ENCODE measurements around the gene RCOR3.
"Not testable (repeated sequence)": the region's sequence is repeated elsewhere in the genome, so short reads cannot be mapped to it uniquely, and the experiment has no call there.

RCOR3 gene

GRCh38 chr1:211320980-211321379, 61.8 kb downstream of the RCOR3 start:
- no peaks in the 10 kb centered on the region for H3K27me3 ChIP-seq (ENCODE audit: low read depth, low read length)
- H3K27ac ChIP-seq (ENCODE audit: low read length), result no peak overlapping the region
- no peak overlapping the region for H2AFZ ChIP-seq (ENCODE audit: low read depth, low read length)
- no peaks in the 10 kb centered on the region for H3K9me3 ChIP-seq (ENCODE audit: insufficient read depth, low read length)
- H3K9ac ChIP-seq (ENCODE audit: low read length), result no peak overlapping the region
- H3K4me2 ChIP-seq (ENCODE audit: low read length), result no peak overlapping the region
- peaks cover 6% of the 10 kb centered on the region; the same call in 1 of the 2 replicates for H3K4me1 ChIP-seq (ENCODE audit: low read length)
- H3K4me3 ChIP-seq (ENCODE audit: low read length), result no peak overlapping the region
- no peak for TF ChIP-seq CTCF (IDR thresholded peaks at IDR 0.05; ENCODE audit: low read depth, low read length)
- TF ChIP-seq EZH2phosphoT487 (IDR thresholded peaks at IDR 0.05; ENCODE audit: low read depth), result no peak
- H3K36me3 ChIP-seq (replicated peaks; ENCODE audit: low read depth, low read length), result no peaks in the 10 kb centered on the region
- H3K79me2 ChIP-seq (ENCODE audit: low read length), result no peaks in the 10 kb centered on the region
- no peaks in the 10 kb centered on the region for H4K20me1 ChIP-seq (ENCODE audit: insufficient read depth, low read length)

GRCh38 chr1:211321646-211322045, 62.5 kb downstream of the RCOR3 start:
- H3K79me2 ChIP-seq (ENCODE audit: low read length); H2AFZ ChIP-seq (ENCODE audit: low read depth, low read length); H3K9me3 ChIP-seq (ENCODE audit: insufficient read depth, low read length); H3K9ac ChIP-seq (ENCODE audit: low read length); H3K4me2 ChIP-seq (ENCODE audit: low read length); H4K20me1 ChIP-seq (ENCODE audit: insufficient read depth, low read length); H3K27ac ChIP-seq (ENCODE audit: low read length); H3K27me3 ChIP-seq (ENCODE audit: low read depth, low read length); H3K36me3 ChIP-seq (replicated peaks; ENCODE audit: low read depth, low read length); H3K4me3 ChIP-seq (ENCODE audit: low read length): not testable (repeated sequence)
- H3K4me1 ChIP-seq (ENCODE audit: low read length), result peaks cover 10% of the 10 kb centered on the region

- Histone ChIP-seq H3K27me3 (ENCODE audit: low read depth, low read length) (no peaks in the 10 kb centered on the region), H4K20me1 (ENCODE audit: insufficient read depth, low read length) (no peaks in the 10 kb centered on the region), H3K4me3 (ENCODE audit: low read length) (no peak overlapping the region), H3K9me3 (ENCODE audit: insufficient read depth, low read length) (no peaks in the 10 kb centered on the region), H3K36me3 (replicated peaks; ENCODE audit: low read depth, low read length) (no peaks in the 10 kb centered on the region), H3K27ac (ENCODE audit: low read length) (no peak overlapping the region), H3K4me1 (ENCODE audit: low read length) (peaks cover 19% of the 10 kb centered on the region), H3K4me2 (ENCODE audit: low read length) (no peak overlapping the region), H2AFZ (ENCODE audit: low read depth, low read length) (no peak overlapping the region), H3K79me2 (ENCODE audit: low read length) (peaks cover 16% of the 10 kb centered on the region), H3K9ac (ENCODE audit: low read length) (no peak overlapping the region)
- peak; percentile 94 for TF ChIP-seq CTCF (IDR thresholded peaks at IDR 0.05; ENCODE audit: low read depth, low read length)
- TF ChIP-seq EZH2phosphoT487 (IDR thresholded peaks at IDR 0.05; ENCODE audit: low read depth), result no peak
Observed at GRCh38 chr1:211323156-211324063, 64.2 kb downstream of the RCOR3 start.

- no peak overlapping the region for H3K4me2 ChIP-seq (ENCODE audit: low read length)
- no peak overlapping the region for H3K27ac ChIP-seq (ENCODE audit: low read length)
- no peak overlapping the region for H3K4me3 ChIP-seq (ENCODE audit: low read length)
- H3K36me3 ChIP-seq (replicated peaks; ENCODE audit: low read depth, low read length), result peaks cover 4% of the 10 kb centered on the region
- H3K79me2 ChIP-seq (ENCODE audit: low read length), result peaks cover 34% of the 10 kb centered on the region
- H4K20me1 ChIP-seq (ENCODE audit: insufficient read depth, low read length), result peaks cover 15% of the 10 kb centered on the region
- H2AFZ ChIP-seq (ENCODE audit: low read depth, low read length), result no peak overlapping the region
- H3K9ac ChIP-seq (ENCODE audit: low read length), result no peak overlapping the region
- H3K9me3 ChIP-seq (ENCODE audit: insufficient read depth, low read length), result no peaks in the 10 kb centered on the region
- no peak for TF ChIP-seq CTCF (IDR thresholded peaks at IDR 0.05; ENCODE audit: low read depth, low read length)
- no peak for TF ChIP-seq EZH2phosphoT487 (IDR thresholded peaks at IDR 0.05; ENCODE audit: low read depth)
- H3K4me1 ChIP-seq (ENCODE audit: low read length), result peaks cover 36% of the 10 kb centered on the region
- H3K27me3 ChIP-seq (ENCODE audit: low read depth, low read length), result no peaks in the 10 kb centered on the region
Observed at GRCh38 chr1:211324992-211325775, 66.0 kb downstream of the RCOR3 start.

Data from OCI-LY3 (cell line).